Stimulated activated CD8-positive, alpha-beta memory T cell treated with anti-CD3 and anti-CD28 coated beads, Interleukin-4, amount 100 ng/mL, for 1 hour (primary cell): ENCODE results near the gene UMODL1.
"Not testable (repeated sequence)": the region's sequence is repeated elsewhere in the genome, so short reads cannot be mapped to it uniquely, and the experiment has no call there.

Source experiments
- DNase-seq, 2 donors: peaks; one replicate each; pipeline ENCODE4 v3.0.0-alpha.2; 2020; ENCODE audit warnings: low read depth in 2 of 2, low spot score in 1 of 2

The UMODL1 gene

GRCh38 chr21:42113926-42114409, 42.9 kb downstream of the UMODL1 start:
- no peak for DNase-seq

DNA sequence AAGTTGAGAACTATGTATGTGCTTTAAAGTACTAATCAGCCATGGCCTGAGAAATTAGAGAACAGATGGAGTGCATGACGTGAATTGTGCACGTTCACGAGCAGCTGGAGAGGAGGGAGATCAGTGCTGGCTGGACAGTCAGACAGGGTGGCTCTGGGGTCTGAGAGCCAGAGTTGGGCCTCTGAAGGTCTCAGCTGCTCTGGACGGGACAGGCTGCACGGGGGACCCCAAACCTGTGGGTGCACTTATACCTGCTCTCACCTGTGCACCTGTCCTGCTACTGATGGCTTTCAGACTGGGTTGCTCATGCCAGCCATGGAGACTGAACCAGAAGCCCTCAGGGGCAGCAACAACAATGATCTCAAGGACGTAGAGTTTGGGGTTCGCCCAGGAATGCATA, 43.5 kb downstream of the UMODL1 start:
- DNase-seq: no peak

DNA sequence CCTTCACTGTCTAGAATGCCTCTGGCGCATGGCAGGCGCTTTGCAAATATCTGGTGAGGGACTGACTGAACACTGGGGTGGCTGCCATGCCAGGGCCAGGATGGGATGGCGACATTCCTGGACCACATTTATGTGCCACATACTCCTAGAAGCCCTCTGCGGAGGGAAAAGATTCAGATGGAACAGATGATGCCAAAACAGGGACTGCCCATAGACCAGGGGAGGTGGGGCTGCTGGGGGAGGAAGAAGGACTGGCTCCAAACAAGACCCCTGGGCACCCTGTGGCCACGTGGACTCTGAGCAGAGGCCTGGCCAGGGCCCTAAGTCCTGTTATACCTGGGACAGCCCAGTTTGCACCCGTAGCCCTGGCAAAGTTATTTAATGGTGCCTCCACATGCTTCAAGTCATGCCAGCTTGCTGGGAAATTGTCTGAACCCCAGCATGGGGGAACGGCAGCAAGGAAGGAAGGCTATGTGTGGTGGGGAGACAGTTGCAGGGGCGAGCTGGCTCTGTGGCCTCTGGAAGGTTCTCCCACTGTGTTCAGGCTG, 44.1 kb downstream of the UMODL1 start:
- DNase-seq: no peak

- DNase-seq: not testable (repeated sequence)
Observed at GRCh38 chr21:42116551-42116950, 45.4 kb downstream of the UMODL1 start.

DNA sequence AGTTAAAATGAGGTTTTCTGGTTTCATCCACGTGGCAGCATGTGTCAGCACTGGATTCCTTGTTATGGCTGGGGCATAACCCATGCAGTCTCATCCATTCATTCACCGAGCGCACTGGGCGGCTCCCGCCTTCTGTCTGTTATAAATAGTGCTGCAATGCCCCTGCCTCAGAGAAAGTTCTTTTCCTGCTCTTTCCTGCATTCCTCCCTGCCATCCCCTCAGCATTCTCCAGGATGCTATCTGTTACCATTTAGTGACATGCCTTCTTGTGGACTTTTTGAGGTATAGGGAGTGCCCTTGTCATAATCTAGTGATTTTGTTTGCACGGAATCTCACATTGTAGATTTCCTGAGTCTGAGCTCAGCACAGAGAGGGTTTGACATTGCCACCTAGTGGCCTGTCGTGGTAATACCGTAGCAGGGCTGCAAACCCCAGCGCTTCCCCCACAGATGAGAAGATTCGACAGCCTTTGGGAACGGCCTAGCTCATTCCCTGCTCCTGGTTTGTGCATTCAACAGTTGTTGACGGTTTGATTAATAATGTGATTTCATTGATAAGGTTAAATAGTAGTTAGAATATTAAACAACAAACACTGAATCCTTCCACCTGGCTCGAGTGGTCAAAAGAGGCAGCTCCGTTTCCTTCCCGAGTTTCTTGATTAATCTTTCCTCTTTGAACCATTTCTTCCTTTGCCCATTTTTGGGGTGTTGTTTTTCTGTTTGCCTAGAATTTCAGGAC, 46.3 kb downstream of the UMODL1 start:
- peak; percentile 53 to 54 for DNase-seq

GRCh38 chr21:42117967-42118780, 47.1 kb downstream of the UMODL1 start:
- DNase-seq: no peak

GRCh38 chr21:42118901-42119300, 47.8 kb downstream of the UMODL1 start:
- DNase-seq: no peak

- no peak for DNase-seq
Observed at GRCh38 chr21:42120101-42120902, 49.2 kb downstream of the UMODL1 start.

GRCh38 chr21:42120903-42121535, 49.9 kb downstream of the UMODL1 start:
- no peak for DNase-seq

GRCh38 chr21:42121794-42122193, 50.7 kb downstream of the UMODL1 start:
- no peak for DNase-seq

DNA sequence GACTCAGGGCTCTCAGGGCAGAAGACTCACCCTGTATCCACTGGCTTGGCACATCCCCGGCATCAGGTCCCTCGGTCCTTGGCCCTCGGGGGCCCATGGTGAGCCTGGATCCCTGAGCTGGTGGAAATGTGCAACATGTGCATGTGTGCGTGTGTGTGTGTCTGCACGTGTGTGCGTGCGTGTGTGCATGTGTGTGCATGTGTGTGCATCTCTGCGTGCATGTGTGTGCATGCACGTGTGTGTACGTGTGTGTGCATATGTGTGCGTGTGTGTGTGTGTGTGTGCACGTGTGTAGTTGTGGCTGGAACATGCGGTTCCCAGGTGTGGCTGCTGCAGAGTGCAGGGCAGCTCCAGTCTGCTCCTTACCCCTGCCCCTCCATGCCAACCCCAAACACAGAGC, 51.3 kb downstream of the UMODL1 start:
- DNase-seq: no peak

DNA sequence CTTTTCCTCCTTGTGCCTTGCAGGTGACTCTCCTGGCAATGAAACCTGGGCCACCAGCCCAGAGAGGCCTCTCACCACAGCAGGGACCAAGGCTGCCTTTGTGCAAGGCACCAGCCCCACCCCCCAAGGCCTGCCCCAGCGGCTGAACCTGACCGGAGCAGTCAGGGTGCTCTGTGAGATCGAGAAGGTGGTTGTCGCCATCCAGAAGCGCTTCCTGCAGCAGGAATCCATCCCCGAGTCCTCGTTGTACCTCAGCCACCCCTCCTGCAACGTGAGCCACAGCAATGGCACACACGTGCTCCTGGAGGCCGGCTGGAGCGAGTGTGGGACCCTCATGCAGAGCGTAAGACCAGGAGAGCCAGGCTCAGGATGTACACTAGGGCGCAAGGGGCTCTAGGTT, 51.7 kb downstream of the UMODL1 start:
- no peak for DNase-seq

GRCh38 chr21:42123219-42123908, 52.2 kb downstream of the UMODL1 start:
- no peak for DNase-seq

DNA sequence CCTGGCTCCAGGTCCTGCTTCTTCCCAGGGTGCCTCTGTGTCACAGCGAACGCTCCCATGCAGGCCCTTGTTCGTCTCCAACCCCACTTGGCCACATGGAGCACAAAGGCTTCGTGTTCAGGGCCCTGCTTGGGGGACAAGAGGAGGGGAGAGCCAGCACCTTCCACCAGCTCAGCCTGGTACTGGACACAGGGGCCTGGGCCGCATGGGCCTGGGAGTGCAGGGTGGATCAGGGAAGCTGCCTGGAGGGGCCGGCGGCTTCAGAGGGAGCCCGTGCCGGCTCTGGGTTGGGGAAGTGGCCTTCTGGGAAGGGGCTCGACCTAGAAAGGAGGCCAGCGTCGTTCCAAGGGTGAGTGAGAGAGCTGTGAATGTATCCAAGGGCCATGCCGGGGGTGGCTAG, 53.0 kb downstream of the UMODL1 start:
- no peak for DNase-seq

DNA sequence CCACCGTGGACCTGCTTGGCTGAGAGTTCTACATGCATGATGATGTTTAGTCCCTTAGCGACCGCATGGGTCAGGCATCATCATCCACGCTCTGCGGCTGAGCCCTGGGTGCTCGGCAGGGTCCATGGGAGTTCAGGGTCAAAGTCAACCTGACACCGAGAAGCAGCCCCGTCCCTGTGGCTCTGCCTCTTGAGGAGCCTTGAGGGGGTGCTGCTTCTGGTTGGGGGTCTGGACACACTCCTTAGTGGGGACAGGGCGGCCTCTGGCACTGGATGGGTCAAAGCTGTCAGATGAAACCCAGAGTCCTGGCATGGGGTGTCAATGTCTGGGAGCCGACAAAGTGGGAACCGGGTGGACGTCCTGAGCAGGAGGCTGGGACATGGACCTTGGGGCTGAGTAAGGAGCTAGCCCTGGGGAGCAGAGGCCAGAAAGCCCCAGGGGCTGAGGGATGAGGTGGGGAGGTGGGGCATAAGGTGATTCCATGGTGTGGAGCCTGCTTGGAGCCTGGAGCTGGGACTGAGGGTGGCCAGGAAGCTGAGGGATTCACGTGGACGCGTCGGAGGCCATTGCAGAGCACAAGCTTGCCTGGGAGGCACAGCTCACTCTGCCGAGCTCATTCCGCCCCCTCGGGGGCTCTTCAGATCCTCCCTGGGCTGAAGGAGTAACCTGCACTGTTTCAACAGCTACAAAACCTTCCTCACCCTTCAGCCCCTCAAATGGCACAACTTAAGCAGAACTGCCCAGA, 53.9 kb downstream of the UMODL1 start:
- no peak for DNase-seq

- no peak for DNase-seq
Observed at GRCh38 chr21:42125571-42126544, 54.7 kb downstream of the UMODL1 start.

DNA sequence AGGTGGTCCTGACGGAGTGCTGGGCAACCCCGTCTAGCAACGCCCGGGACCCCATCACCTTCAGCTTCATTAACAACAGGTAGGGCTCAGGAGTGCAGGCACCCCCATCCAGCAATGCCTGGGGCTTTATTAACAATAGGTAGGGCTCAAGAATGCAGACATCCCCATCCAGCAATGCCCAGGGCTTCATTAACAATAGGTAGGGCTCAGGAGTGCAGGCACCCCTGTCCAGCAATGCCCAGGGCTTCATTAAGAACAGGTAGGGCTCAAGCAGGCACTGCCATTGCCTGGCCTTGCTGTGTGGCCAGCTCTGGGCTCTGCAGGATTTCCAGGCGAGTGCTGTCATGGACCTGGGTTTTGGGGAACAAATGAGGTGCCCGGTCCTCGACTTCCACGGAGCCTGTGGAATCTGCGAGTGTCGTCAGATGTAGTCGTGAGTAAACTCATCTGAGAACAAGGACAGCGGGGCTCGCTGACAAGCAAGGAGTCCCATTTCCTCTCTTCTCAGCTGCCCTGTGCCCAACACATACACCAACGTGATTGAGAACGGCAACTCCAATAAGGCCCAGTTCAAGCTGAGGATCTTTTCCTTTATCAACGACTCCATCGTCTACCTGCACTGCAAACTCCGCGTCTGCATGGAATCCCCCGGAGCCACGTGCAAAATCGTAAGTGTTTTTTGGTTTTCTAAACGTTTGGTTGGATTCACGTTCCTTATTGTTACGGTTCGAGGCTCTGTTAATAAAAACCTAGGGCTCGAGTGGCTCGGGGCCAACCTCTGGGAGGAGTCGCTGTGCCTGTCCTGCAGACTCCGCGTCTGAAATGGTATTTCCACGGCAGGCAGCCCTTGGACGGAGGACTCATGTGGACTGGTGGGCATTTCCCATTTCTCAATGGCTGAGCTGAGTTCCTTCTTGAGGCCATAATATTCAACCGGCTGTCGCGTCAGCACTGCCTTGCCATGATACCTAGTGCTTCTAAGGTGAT, 56.3 kb downstream of the UMODL1 start:
- DNase-seq: no peak
